Measurements from ENCODE around the gene DENND10.
"Not testable (repeated sequence)": the region's sequence is repeated elsewhere in the genome, so short reads cannot be mapped to it uniquely, and the experiment has no call there.

The DENND10 gene

GRCh38 chr10:119143657-119144056 is 39.7 kb downstream of the DENND10 start:
- no peaks in the 10 kb centered on the region for H3K9me3 ChIP-seq (replicated peaks; ENCODE audit: insufficient read depth, low read length)
- no peaks in the 10 kb centered on the region for H3K27me3 ChIP-seq (replicated peaks; ENCODE audit: insufficient read depth, low read length)
- H3K9ac ChIP-seq (ENCODE audit: low read length) = no peak overlapping the region
- H3K9me2 ChIP-seq (replicated peaks; ENCODE audit: insufficient read depth, low read length) = no peaks in the 10 kb centered on the region
- H3K36me3 ChIP-seq (replicated peaks; ENCODE audit: insufficient read depth, low read length) = 0 out of 2 replicates have a peak, but pooled peaks cover 4% of the 10 kb centered on the region
- H3K4me1 ChIP-seq (ENCODE audit: low read length) = no peaks in the 10 kb centered on the region
- H3K27ac ChIP-seq (ENCODE audit: low read length) = no peak overlapping the region
- H3K4me2 ChIP-seq (ENCODE audit: low read depth, low read length) = no peak overlapping the region
- H3K79me2 ChIP-seq (ENCODE audit: low read length) = no peaks in the 10 kb centered on the region
- no peak overlapping the region for H2AFZ ChIP-seq (ENCODE audit: low read length)
- H4K20me1 ChIP-seq (ENCODE audit: insufficient read depth, low read length) = no peaks in the 10 kb centered on the region
- H3K4me3 ChIP-seq (ENCODE audit: low read length) = no peak overlapping the region
- TF ChIP-seq EZH2phosphoT487 (IDR thresholded peaks at IDR 0.05; ENCODE audit: low read length) = no peak
- TF ChIP-seq EZH2 (optimal IDR thresholded peaks at IDR 0.05; ENCODE audit: low read depth, low read length) = no peak
- no peak for TF ChIP-seq CTCF (IDR thresholded peaks at IDR 0.05; ENCODE audit: low read length)
- no peak for DNase-seq
- no peaks in the 10 kb centered on the region for H3F3A ChIP-seq (ENCODE audit: insufficient read depth, low read length)

- no peaks in the 10 kb centered on the region for H3F3A ChIP-seq (ENCODE audit: insufficient read depth, low read length)
- no peak overlapping the region for H3K27ac ChIP-seq (ENCODE audit: low read length)
- TF ChIP-seq EZH2 (optimal IDR thresholded peaks at IDR 0.05; ENCODE audit: low read depth, low read length) (no peak), CTCF (IDR thresholded peaks at IDR 0.05; ENCODE audit: low read length) (no peak), EZH2phosphoT487 (IDR thresholded peaks at IDR 0.05; ENCODE audit: low read length) (no peak)
- H4K20me1 ChIP-seq (ENCODE audit: insufficient read depth, low read length) = no peaks in the 10 kb centered on the region
- no peak for DNase-seq
- no peak overlapping the region for H3K4me3 ChIP-seq (ENCODE audit: low read length)
- H3K9me3 ChIP-seq (replicated peaks; ENCODE audit: insufficient read depth, low read length) = no peaks in the 10 kb centered on the region
- no peak overlapping the region for H2AFZ ChIP-seq (ENCODE audit: low read length)
- no peak overlapping the region for H3K4me2 ChIP-seq (ENCODE audit: low read depth, low read length)
- no peaks in the 10 kb centered on the region for H3K79me2 ChIP-seq (ENCODE audit: low read length)
- H3K36me3 ChIP-seq (replicated peaks; ENCODE audit: insufficient read depth, low read length) = peaks cover 4% of the 10 kb centered on the region; the same call in 1 of the 2 replicates
- H3K4me1 ChIP-seq (ENCODE audit: low read length) = no peaks in the 10 kb centered on the region
- no peaks in the 10 kb centered on the region for H3K27me3 ChIP-seq (replicated peaks; ENCODE audit: insufficient read depth, low read length)
- H3K9me2 ChIP-seq (replicated peaks; ENCODE audit: insufficient read depth, low read length) = no peaks in the 10 kb centered on the region
- no peak overlapping the region for H3K9ac ChIP-seq (ENCODE audit: low read length)
Measured at GRCh38 chr10:119149157-119149556, 45.2 kb downstream of the DENND10 start.

GRCh38 chr10:119149729-119150128 is 45.8 kb downstream of the DENND10 start:
- Histone ChIP-seq H4K20me1 (ENCODE audit: insufficient read depth, low read length) (no peaks in the 10 kb centered on the region), H2AFZ (ENCODE audit: low read length) (no peak overlapping the region), H3K9me3 (replicated peaks; ENCODE audit: insufficient read depth, low read length) (no peaks in the 10 kb centered on the region), H3K27me3 (replicated peaks; ENCODE audit: insufficient read depth, low read length) (no peaks in the 10 kb centered on the region), H3F3A (ENCODE audit: insufficient read depth, low read length) (no peaks in the 10 kb centered on the region), H3K79me2 (ENCODE audit: low read length) (no peaks in the 10 kb centered on the region), H3K9ac (ENCODE audit: low read length) (no peak overlapping the region), H3K9me2 (replicated peaks; ENCODE audit: insufficient read depth, low read length) (no peaks in the 10 kb centered on the region), H3K36me3 (replicated peaks; ENCODE audit: insufficient read depth, low read length) (peaks cover 4% of the 10 kb centered on the region; the same call in 1 of the 2 replicates), H3K4me2 (ENCODE audit: low read depth, low read length) (no peak overlapping the region), H3K4me1 (ENCODE audit: low read length) (no peaks in the 10 kb centered on the region), H3K27ac (ENCODE audit: low read length) (no peak overlapping the region), H3K4me3 (ENCODE audit: low read length) (no peak overlapping the region)
- no peak for TF ChIP-seq EZH2phosphoT487 (IDR thresholded peaks at IDR 0.05; ENCODE audit: low read length)
- no peak for TF ChIP-seq EZH2 (optimal IDR thresholded peaks at IDR 0.05; ENCODE audit: low read depth, low read length)
- no peak for TF ChIP-seq CTCF (IDR thresholded peaks at IDR 0.05; ENCODE audit: low read length)
- no peak for DNase-seq

GRCh38 chr10:119151601-119152000 is 47.7 kb downstream of the DENND10 start:
- not testable (repeated sequence) for H4K20me1 ChIP-seq (ENCODE audit: insufficient read depth, low read length); H3K4me3 ChIP-seq (ENCODE audit: low read length); H3K9me3 ChIP-seq (replicated peaks; ENCODE audit: insufficient read depth, low read length); H3K4me2 ChIP-seq (ENCODE audit: low read depth, low read length); H3K4me1 ChIP-seq (ENCODE audit: low read length); H3K27me3 ChIP-seq (replicated peaks; ENCODE audit: insufficient read depth, low read length); H3K36me3 ChIP-seq (replicated peaks; ENCODE audit: insufficient read depth, low read length); H3F3A ChIP-seq (ENCODE audit: insufficient read depth, low read length); DNase-seq; H3K9ac ChIP-seq (ENCODE audit: low read length); H2AFZ ChIP-seq (ENCODE audit: low read length); H3K79me2 ChIP-seq (ENCODE audit: low read length); H3K27ac ChIP-seq (ENCODE audit: low read length); H3K9me2 ChIP-seq (replicated peaks; ENCODE audit: insufficient read depth, low read length)
